HUES6 (cell line): ENCODE results near the gene ANKRD12.
A peak's percentile ranks its signal among the peaks of the same experiment; 100 is the strongest.

Source experiments
- H3K27ac ChIP-seq: 2 replicates; pipeline ENCODE4 v1.7.0; 2013; ENCODE audit warnings: low read depth, mild to moderate bottlenecking, low read length, inconsistent platforms
- H3K27me3 ChIP-seq: 2 replicates; pipeline ENCODE4 v1.6.1; 2013; ENCODE audit warnings: low read length; ENCODE audit not compliant: control insufficient read depth, insufficient read depth
- H3K36me3 ChIP-seq: 2 replicates; pipeline ENCODE4 v1.6.1; 2013; ENCODE audit warnings: low read length; ENCODE audit not compliant: control insufficient read depth, insufficient read depth
- H3K4me1 ChIP-seq: 2 replicates; pipeline ENCODE4 v1.6.1; 2013; ENCODE audit warnings: low read length; ENCODE audit not compliant: control insufficient read depth, insufficient read depth
- H3K4me3 ChIP-seq: 2 replicates; pipeline ENCODE4 v1.5.1; 2013; ENCODE audit warnings: low read depth, low read length
- H3K9ac ChIP-seq: one replicate; pipeline ENCODE4 v1.6.1; 2013; ENCODE audit warnings: mild to moderate bottlenecking, low read length
- H3K9me3 ChIP-seq: 2 replicates; pipeline ENCODE4 v1.6.1; 2013; ENCODE audit warnings: low read depth, low read length; ENCODE audit not compliant: control insufficient read depth, insufficient read depth

ANKRD12 gene

DNA sequence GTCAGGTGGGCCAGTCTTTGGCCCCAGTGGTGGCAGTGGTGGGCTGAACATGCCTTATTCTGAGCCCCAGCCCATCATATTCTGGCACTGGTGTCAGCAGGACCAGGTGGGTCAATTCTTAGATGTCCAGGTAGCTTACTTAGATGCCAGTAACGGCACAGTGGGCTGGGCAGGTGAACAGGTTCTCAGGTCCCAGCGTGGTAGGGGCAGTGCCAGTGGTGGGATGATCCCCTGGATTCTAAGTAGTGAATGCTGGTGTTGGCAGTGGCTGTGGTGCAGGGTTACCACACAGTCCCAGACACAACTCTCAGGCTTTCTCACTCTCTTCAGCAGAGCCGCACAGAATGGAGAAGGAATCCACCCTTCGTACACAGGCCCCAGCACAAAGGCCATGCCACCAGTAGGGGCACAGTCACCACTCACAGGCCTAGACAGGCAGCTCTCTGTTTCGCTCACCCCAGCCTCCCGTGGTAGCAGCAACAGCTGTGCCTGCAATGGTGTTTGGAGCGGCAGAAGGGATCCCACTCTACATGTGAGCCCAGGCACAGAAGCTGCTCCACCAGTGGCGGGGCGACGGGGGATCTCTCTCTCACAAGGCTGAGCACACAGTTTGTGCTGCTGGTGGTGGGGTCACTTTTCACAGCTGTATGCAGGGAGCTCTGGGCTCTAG lies 97.3 kb downstream of the ANKRD12 start:
- Histone ChIP-seq H3K27me3 (no peaks in the 10 kb centered on the region), H3K27ac (no peak overlapping the region), H3K4me3 (no peak overlapping the region), H3K9ac (no peak overlapping the region), H3K36me3 (0 out of 2 replicates have a peak, but pooled peaks cover 5% of the 10 kb centered on the region), H3K4me1 (no peaks in the 10 kb centered on the region), H3K9me3 (0 out of 2 replicates have a peak, but pooled peaks cover 8% of the 10 kb centered on the region)

DNA sequence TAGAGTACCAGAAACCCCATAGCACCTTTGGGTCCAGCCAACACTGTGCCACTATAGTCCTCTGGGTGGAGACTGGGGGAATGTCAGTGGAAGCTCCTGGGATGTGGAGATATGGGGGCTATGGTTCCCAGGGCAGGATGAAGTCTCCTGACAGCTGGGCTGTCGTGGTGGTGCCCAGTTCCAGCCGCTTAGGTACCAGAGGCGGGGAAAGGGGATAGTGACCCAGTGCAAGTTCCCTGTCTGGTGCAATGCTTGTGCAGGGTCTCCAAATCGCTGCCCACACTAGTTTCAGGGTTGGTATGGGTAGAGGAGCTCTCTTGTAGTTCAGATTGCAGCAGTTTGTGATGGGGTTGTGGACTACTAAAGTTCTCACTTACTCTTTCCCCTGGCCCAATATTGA lies 97.9 kb downstream of the ANKRD12 start:
- no peak overlapping the region for H3K9ac ChIP-seq
- H3K36me3 ChIP-seq, result 0 out of 2 replicates have a peak, but pooled peaks cover 5% of the 10 kb centered on the region

DNA sequence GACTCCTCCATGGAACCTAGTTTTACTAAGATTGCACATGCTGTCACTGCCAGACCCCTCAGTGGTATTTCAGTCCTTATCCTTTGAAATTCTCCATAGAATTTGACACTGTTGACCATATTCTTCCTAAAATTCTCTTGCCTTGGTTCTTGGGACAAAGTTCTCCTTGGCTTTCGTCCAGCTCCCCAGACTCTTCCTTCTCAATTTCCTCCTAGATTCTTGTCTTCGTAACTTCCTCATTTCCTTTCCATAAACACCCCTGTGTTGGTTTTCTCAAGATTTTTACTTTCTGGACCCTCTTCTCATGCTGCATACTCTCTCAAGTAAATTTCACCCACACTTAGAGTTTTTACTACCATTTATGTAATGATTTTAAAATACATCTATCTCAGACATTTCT lies 101.4 kb downstream of the ANKRD12 start:
- 0 out of 2 replicates have a peak, but pooled peaks cover 5% of the 10 kb centered on the region for H3K36me3 ChIP-seq
- no peaks in the 10 kb centered on the region for H3K27me3 ChIP-seq
- H3K9ac ChIP-seq, result no peak overlapping the region
- no peak overlapping the region for H3K4me3 ChIP-seq
- H3K9me3 ChIP-seq, result no peaks in the 10 kb centered on the region
- no peak overlapping the region for H3K27ac ChIP-seq
- peaks cover 18% of the 10 kb centered on the region for H3K4me1 ChIP-seq

More for the DNA sequence above, 97.9 kb downstream of the ANKRD12 start:
- H3K27me3 ChIP-seq, result no peaks in the 10 kb centered on the region
- H3K27ac ChIP-seq, result no peak overlapping the region
- no peaks in the 10 kb centered on the region for H3K4me1 ChIP-seq
- no peak overlapping the region for H3K4me3 ChIP-seq
- H3K9me3 ChIP-seq, result 0 out of 2 replicates have a peak, but pooled peaks cover 8% of the 10 kb centered on the region

DNA sequence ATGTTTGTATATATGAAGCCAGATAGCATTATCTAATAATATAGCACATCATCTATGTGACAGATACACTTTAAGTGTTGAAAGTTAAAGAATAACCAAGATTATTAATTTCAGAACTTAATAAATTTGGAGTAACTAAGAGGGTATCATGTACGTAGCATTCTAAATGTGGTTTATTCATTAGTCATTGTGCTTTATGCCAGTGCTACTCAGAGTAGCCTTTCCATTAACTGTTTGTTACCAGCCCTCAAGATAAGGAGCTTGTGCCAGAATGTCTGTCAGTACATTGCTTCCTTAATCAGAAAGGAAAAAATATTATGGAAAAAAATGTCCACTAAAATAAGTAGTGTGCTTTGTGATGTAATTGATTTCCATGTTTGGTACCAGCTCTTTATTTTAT lies 103.1 kb downstream of the ANKRD12 start:
- H3K9me3 ChIP-seq, result no peaks in the 10 kb centered on the region
- peaks cover 24% of the 10 kb centered on the region for H3K4me1 ChIP-seq
- peaks cover 4% of the 10 kb centered on the region; the same call in 1 of the 2 replicates for H3K36me3 ChIP-seq
- H3K9ac ChIP-seq, result no peak overlapping the region
- H3K27me3 ChIP-seq, result no peaks in the 10 kb centered on the region
- H3K27ac ChIP-seq, result no peak overlapping the region
- H3K4me3 ChIP-seq, result no peak overlapping the region

DNA sequence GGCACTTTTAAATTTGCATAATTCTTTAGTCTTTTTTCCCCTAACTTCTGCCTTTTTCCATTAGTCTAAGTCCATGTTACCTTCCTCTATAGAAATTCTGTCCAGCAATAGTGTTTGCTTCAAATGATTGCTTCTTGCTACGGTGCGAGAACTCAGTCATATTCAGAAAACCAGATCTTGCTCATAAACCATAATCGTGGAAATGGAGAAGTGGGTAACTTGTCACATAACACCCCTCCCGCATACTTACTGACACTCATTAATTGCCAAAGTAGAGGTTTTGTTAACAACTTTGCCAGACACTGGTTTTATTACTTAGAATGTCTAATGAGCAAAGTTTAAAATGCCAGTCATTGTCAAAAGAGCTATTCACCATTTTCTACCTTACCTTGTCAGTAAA lies 103.7 kb downstream of the ANKRD12 start:
- H3K27ac ChIP-seq, result no peak overlapping the region
- peaks cover 24% of the 10 kb centered on the region for H3K4me1 ChIP-seq
- no peak overlapping the region for H3K9ac ChIP-seq
- H3K9me3 ChIP-seq, result no peaks in the 10 kb centered on the region
- H3K36me3 ChIP-seq, result peaks cover 4% of the 10 kb centered on the region; the same call in 1 of the 2 replicates
- no peak overlapping the region for H3K4me3 ChIP-seq
- no peaks in the 10 kb centered on the region for H3K27me3 ChIP-seq

DNA sequence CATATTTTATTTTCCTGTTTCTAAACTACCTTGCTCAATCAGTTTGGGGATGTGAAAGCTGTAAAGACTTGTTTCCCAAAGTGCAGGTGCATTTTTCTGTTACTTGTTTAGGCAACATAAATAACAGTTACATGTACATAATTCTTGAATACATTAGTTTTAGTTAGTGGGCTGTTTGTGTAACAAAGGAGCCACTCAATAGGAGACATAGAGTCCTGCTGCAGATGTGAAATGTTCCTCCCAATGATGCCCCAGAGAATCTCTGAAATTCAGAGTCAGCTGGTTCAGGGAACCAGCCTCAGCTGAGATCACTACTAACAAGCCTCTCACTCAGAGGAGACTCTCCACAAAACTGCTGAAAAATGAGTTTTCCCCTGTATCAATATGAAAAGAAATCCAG lies 106.4 kb downstream of the ANKRD12 start:
- H3K4me1 ChIP-seq, result peaks cover 24% of the 10 kb centered on the region

GRCh38 chr18:9244376-9244775 lies 107.8 kb downstream of the ANKRD12 start:
- H3K4me1 ChIP-seq, result peaks cover 24% of the 10 kb centered on the region
- no peak overlapping the region for H3K9ac ChIP-seq
- H3K9me3 ChIP-seq, result no peaks in the 10 kb centered on the region
- H3K27me3 ChIP-seq, result no peaks in the 10 kb centered on the region
- H3K36me3 ChIP-seq, result peaks cover 4% of the 10 kb centered on the region; the same call in 1 of the 2 replicates
- H3K4me3 ChIP-seq, result no peak overlapping the region
- H3K27ac ChIP-seq, result no peak overlapping the region

More for the DNA sequence above, 106.4 kb downstream of the ANKRD12 start:
- Histone ChIP-seq H3K9me3 (no peaks in the 10 kb centered on the region), H3K27ac (0 out of 2 replicates have a peak overlapping the region, but pooled peaks have one; percentile 29), H3K9ac (no peak overlapping the region), H3K4me3 (no peak overlapping the region), H3K27me3 (no peaks in the 10 kb centered on the region), H3K36me3 (peaks cover 4% of the 10 kb centered on the region; the same call in 1 of the 2 replicates)

DNA sequence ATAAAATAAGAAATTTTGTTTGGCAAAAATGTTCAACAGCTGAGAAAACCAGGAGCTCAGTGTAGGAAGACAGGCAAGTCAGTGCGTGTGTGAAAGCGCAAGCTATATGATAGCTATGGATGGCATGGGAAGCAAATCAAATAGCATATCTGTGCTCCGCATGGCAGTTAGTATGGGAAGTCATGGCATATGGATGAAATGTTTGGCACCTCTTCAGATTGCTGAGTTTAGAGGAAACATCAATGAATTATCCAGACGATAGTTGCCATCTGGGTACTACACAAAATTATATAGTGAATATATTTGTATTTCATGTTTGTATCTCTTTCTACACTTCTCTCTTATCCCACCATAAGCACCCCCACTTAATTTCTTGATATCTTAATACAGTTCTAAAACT lies 112.1 kb downstream of the ANKRD12 start:
- Histone ChIP-seq H3K4me3 (no peak overlapping the region), H3K9ac (no peak overlapping the region), H3K36me3 (no peaks in the 10 kb centered on the region), H3K4me1 (no peaks in the 10 kb centered on the region), H3K9me3 (no peaks in the 10 kb centered on the region), H3K27ac (no peak overlapping the region), H3K27me3 (no peaks in the 10 kb centered on the region)

DNA sequence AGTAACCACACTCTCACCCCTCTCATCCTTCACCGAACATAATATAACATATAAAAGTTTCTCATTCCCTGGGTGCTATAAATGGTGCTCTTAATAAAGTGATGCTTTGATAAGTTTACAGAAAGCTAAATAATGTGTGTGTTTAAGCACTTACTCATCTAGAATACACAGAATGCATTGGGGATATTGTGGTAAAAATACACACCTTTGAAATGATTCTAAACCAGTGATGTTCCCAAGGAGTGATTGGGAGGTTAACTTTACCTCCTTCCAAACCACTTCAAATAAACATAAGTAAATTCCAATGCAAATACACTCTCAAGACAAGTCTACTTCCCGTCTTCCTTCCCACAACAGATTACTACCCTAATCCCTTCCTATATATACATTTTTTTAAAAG lies 112.7 kb downstream of the ANKRD12 start:
- Histone ChIP-seq H3K27me3 (no peaks in the 10 kb centered on the region), H3K4me3 (no peak overlapping the region), H3K4me1 (no peaks in the 10 kb centered on the region), H3K27ac (no peak overlapping the region), H3K36me3 (0 out of 2 replicates have a peak, but pooled peaks cover 4% of the 10 kb centered on the region), H3K9ac (no peak overlapping the region), H3K9me3 (no peaks in the 10 kb centered on the region)

GRCh38 chr18:9259173-9259572 lies 122.6 kb downstream of the ANKRD12 start:
- Histone ChIP-seq H3K27me3 (no peaks in the 10 kb centered on the region), H3K4me1 (peaks cover 18% of the 10 kb centered on the region), H3K9me3 (0 out of 2 replicates have a peak, but pooled peaks cover 2% of the 10 kb centered on the region), H3K36me3 (peaks cover 13% of the 10 kb centered on the region), H3K4me3 (no peak overlapping the region), H3K9ac (no peak overlapping the region), H3K27ac (no peak overlapping the region)
